OCI-LY7 (cell line): ENCODE measurements around the gene ZMYND11. TPM values are rescaled to one million over a fixed set of nuclear protein-coding genes. Genes with fewer than 3 reads are reported as not detected.
A peak's percentile ranks its signal among the peaks of the same experiment; 100 is the strongest.

Experiments
- BruUV-seq: library from RNA; stranded (reverse); fragments of 400-500 nt; replicated peaks from 2 replicates; lab custom pipeline; 2021; lab: Mats Ljungman, UMichigan
- CTCF ChIA-PET: fragments of 300-600 bp; sonication (Branson Sonifier 250); formaldehyde crosslinking; loops from one replicate; lab custom pipeline; 2022; ENCODE audit warnings: antibody characterized with exemption; ENCODE audit not compliant: unreplicated experiment; lab: Charles Lee
- POLR2A ChIA-PET: fragments of 300-600 bp; sonication (Branson Sonifier 250); formaldehyde crosslinking; loops from one replicate; lab custom pipeline; 2022; ENCODE audit warnings: antibody characterized with exemption; lab: Charles Lee
- DNase-seq: peaks from one replicate; pipeline ENCODE4 v3.0.0-alpha.2; 2015; ENCODE audit warnings: low spot score
- H2AFZ ChIP-seq: fragments of 200-600 bp; sonication (generic), shearing (Covaris generic); 2 replicates; pipeline ENCODE4 v1.6.1; 2014; ENCODE audit warnings: mild to moderate bottlenecking, antibody characterized with exemption, low read length, moderate library complexity
- H3K27ac ChIP-seq: fragments of 200-600 bp; sonication (generic); 2 replicates; pipeline ENCODE4 v1.5.1; 2014; ENCODE audit warnings: mixed run types, low read depth, mild to moderate bottlenecking, moderate library complexity, low read length, inconsistent platforms; ENCODE audit not compliant: poor library complexity, severe bottlenecking
- H3K36me3 ChIP-seq: fragments of 200-600 bp; sonication (generic); 2 replicates; pipeline ENCODE4 v1.6.1; 2014; ENCODE audit warnings: mild to moderate bottlenecking, antibody characterized with exemption, low read length, moderate library complexity, mixed read lengths; ENCODE audit not compliant: insufficient read depth
- H3K4me1 ChIP-seq: fragments of 200-600 bp; sonication (generic); 2 replicates; pipeline ENCODE4 v1.5.1; 2014; ENCODE audit warnings: mild to moderate bottlenecking, low read length; ENCODE audit not compliant: insufficient read depth, poor library complexity, severe bottlenecking
- H3K4me2 ChIP-seq: fragments of 200-600 bp; sonication (generic); 2 replicates; pipeline ENCODE4 v1.6.1; 2014; ENCODE audit warnings: mild to moderate bottlenecking, low read length
- H3K4me3 ChIP-seq: fragments of 200-600 bp; sonication (generic); 2 replicates; pipeline ENCODE4 v1.5.1; 2014; ENCODE audit warnings: mild to moderate bottlenecking, low read depth, low read length; ENCODE audit not compliant: poor library complexity, severe bottlenecking
- H3K79me2 ChIP-seq: fragments of 200-600 bp; sonication (generic); 2 replicates; pipeline ENCODE4 v1.6.1; 2016; ENCODE audit warnings: low read depth, mild to moderate bottlenecking, low read length, moderate library complexity, mixed read lengths; ENCODE audit not compliant: insufficient read depth
- H3K9me2 ChIP-seq: fragments of 200-600 bp; sonication (generic); 2 replicates; pipeline ENCODE4 v1.6.1; 2016; ENCODE audit warnings: mild to moderate bottlenecking, low read length, mixed read lengths; ENCODE audit not compliant: insufficient read depth
- H3K9me3 ChIP-seq: fragments of 200-600 bp; sonication (generic); 2 replicates; pipeline ENCODE4 v1.6.1; 2014; ENCODE audit warnings: mild to moderate bottlenecking, mixed run types, low read length, mixed read lengths
- H4K20me1 ChIP-seq: fragments of 200-600 bp; sonication (generic); 2 replicates; pipeline ENCODE4 v1.6.1; 2014; ENCODE audit warnings: mild to moderate bottlenecking, antibody characterized with exemption, low read length, moderate library complexity, mixed read lengths; ENCODE audit not compliant: insufficient read depth
- EZH2phosphoT487 ChIP-seq: fragments of 200-600 bp; sonication (generic); IDR thresholded peaks from 2 replicates; pipeline ENCODE4 v1.6.1; 2018; ENCODE audit warnings: low read depth, borderline replicate concordance, mild to moderate bottlenecking, mixed run types, antibody characterized with exemption, low read length, moderate library complexity, mixed read lengths
- intact Hi-C: fragments of 100-400 bp; cut with micrococcal nuclease; formaldehyde crosslinking; loops from one replicate; pipeline ENCODE4 v1.10.0; 2022; ENCODE audit not compliant: unreplicated experiment
- total RNA-seq, 2 experiments: library from RNA; depleted of rRNA in 1 of 2; stranded (reverse); fragments of >200 nt in 1 of 2; shearing (Covaris generic) in 1 of 2; gene quantifications; 2 replicates each; pipeline ENCODE4 v1.2.3, GENCODE V29; 2014 to 2022
- TF ChIP-seq, protein P1 (sequence below): fragments of 200-600 bp; sonication (generic); conservative IDR thresholded peaks from 2 replicates; pipeline ENCODE4 v1.5.1; 2014; ENCODE audit warnings: mild to moderate bottlenecking, antibody characterized with exemption, low read length, moderate library complexity, mixed read lengths

The ZMYND11 gene
- total RNA-seq, 2 experiments from 2014 or later, result 4.0 to 5.5 TPM

DNA sequence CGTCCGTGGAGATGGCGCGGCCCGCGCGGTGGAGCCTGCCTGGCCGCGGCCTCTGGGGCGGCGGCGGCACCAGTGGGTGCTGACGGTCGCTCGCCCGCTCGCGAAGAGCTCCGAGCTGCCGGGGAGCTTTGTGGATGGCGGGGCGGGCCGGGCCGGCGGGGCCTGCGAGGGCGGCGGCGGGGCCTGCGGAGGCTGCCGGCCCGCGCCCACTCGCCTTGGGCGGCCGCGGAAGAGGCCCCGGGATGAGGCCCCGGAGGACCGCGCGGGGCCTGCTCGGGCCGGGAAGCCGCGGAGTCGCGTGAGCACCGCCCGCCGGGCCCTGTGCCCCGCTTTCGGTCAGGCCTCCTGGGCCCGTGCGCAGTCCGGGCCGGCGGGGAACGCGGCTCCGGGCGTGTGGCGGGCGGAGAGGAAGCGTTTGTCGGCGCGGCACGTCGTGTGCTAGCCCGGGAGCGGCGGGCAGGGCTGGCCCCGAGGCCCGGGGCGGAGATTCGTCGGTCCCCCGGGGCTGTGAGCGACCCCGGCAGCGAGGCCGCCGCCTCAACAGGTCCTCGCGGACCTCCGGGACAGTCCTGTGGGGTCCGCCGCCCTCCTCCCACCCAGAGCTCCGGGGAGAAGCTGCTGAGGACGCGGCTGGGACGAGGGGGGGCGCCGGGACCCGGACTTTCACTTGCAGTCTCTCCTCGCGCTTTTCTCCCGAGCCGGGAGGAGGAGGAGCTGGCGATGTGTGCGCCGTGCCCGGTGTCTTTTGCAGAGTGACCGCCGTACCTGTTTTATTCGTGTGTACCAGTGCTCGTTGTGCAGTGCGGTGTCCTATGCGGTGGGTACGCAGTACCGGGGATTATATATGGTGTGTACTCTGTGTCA is 578 bp downstream of the ZMYND11 start:
- H3K36me3 ChIP-seq, result no peaks in the 10 kb centered on the region
- no peak overlapping the region for H3K27ac ChIP-seq
- peak overlapping the region; percentile 63 for H3K4me2 ChIP-seq
- H3K4me1 ChIP-seq, result no peaks in the 10 kb centered on the region
- intact Hi-C loops, result no loop called here
- H2AFZ ChIP-seq, result peak overlapping the region; percentile 27
- no peak for TF ChIP-seq EZH2phosphoT487
- TF ChIP-seq, protein P1, sequence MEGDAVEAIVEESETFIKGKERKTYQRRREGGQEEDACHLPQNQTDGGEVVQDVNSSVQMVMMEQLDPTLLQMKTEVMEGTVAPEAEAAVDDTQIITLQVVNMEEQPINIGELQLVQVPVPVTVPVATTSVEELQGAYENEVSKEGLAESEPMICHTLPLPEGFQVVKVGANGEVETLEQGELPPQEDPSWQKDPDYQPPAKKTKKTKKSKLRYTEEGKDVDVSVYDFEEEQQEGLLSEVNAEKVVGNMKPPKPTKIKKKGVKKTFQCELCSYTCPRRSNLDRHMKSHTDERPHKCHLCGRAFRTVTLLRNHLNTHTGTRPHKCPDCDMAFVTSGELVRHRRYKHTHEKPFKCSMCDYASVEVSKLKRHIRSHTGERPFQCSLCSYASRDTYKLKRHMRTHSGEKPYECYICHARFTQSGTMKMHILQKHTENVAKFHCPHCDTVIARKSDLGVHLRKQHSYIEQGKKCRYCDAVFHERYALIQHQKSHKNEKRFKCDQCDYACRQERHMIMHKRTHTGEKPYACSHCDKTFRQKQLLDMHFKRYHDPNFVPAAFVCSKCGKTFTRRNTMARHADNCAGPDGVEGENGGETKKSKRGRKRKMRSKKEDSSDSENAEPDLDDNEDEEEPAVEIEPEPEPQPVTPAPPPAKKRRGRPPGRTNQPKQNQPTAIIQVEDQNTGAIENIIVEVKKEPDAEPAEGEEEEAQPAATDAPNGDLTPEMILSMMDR, result no peak
- DNase-seq, result peak; percentile 62
- no peaks in the 10 kb centered on the region for H3K9me2 ChIP-seq
- no TSS peak for BruUV-seq
- POLR2A ChIA-PET, result no interaction called here
- CTCF ChIA-PET, result no interaction called here
- H4K20me1 ChIP-seq, result peaks cover 9% of the 10 kb centered on the region
- no peaks in the 10 kb centered on the region for H3K79me2 ChIP-seq
- H3K9me3 ChIP-seq, result no peaks in the 10 kb centered on the region
- H3K4me3 ChIP-seq, result peak overlapping the region; percentile 65

DNA sequence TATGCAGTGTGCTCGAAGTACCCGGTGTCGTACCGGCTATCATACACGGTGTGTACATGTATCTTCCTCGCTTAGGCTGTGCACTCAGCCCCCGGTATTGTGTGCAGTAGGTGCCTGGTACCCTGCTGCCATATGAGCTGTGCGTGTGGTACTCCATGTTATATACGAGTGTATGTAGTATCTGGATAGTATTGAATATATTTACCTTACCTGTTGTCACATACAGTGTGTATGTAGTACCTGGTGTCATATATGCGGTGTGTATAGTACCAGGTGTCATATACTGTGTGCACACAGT is 1.2 kb downstream of the ZMYND11 start:
- Histone ChIP-seq H3K36me3 (no peaks in the 10 kb centered on the region), H3K4me3 (peak overlapping the region; percentile 65), H3K9me3 (no peaks in the 10 kb centered on the region), H3K4me1 (no peaks in the 10 kb centered on the region), H3K79me2 (no peaks in the 10 kb centered on the region), H2AFZ (peak overlapping the region; percentile 27; the same call in 1 of the 2 replicates), H3K27ac (no peak overlapping the region), H3K4me2 (peak overlapping the region; percentile 51), H3K9me2 (no peaks in the 10 kb centered on the region), H4K20me1 (peaks cover 12% of the 10 kb centered on the region)
- no TSS peak for BruUV-seq
- DNase-seq, result no peak
- intact Hi-C loops, result no loop called here
- TF ChIP-seq, protein P1, result no peak
- TF ChIP-seq EZH2phosphoT487, result no peak
- ChIA-PET CTCF (no interaction called here), POLR2A (no interaction called here)

DNA sequence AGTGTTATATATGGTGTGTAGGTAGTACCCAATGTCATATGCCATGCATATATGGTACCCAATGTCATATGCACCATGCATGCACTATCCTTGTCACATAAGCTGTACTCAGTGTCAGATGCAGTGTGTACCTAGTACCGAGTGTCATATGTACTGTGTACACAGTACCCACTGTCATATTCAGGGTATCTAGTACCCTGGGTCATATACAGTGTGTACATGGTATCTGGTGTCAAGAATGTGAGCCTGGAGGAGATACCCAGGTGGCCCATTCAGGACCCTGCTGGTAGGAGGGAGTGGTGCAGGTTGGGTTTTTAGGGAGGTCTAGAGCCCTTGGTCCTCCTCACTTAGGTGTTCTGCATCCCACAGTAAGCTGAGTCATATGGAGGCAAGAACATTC is 1.8 kb downstream of the ZMYND11 start:
- H3K4me1 ChIP-seq, result no peaks in the 10 kb centered on the region
- intact Hi-C loops, result no loop called here
- no peaks in the 10 kb centered on the region for H3K36me3 ChIP-seq
- DNase-seq, result peak; percentile 47
- H3K4me2 ChIP-seq, result no peak overlapping the region
- H3K27ac ChIP-seq, result no peak overlapping the region
- ChIA-PET POLR2A (no interaction called here), CTCF (no interaction called here)
- H4K20me1 ChIP-seq, result peaks cover 12% of the 10 kb centered on the region
- no peak for TF ChIP-seq EZH2phosphoT487
- TF ChIP-seq, protein P1, result peak; percentile 51
- no peak overlapping the region for H2AFZ ChIP-seq
- no peaks in the 10 kb centered on the region for H3K9me2 ChIP-seq
- no peaks in the 10 kb centered on the region for H3K9me3 ChIP-seq
- no peak overlapping the region for H3K4me3 ChIP-seq
- no TSS peak for BruUV-seq
- no peaks in the 10 kb centered on the region for H3K79me2 ChIP-seq
